Dedifferentiated amniotic fluid mesenchymal stem cell (primary cell): ENCODE results near the gene SMO.
"Not testable (repeated sequence)": the region's sequence is repeated elsewhere in the genome, so short reads cannot be mapped to it uniquely, and the experiment has no call there.

ENCODE experiments used
- DNase-seq: peaks from one replicate; pipeline ENCODE4 v3.0.0-alpha.2; 2016; ENCODE audit errors: extremely low spot score

SMO gene

DNA sequence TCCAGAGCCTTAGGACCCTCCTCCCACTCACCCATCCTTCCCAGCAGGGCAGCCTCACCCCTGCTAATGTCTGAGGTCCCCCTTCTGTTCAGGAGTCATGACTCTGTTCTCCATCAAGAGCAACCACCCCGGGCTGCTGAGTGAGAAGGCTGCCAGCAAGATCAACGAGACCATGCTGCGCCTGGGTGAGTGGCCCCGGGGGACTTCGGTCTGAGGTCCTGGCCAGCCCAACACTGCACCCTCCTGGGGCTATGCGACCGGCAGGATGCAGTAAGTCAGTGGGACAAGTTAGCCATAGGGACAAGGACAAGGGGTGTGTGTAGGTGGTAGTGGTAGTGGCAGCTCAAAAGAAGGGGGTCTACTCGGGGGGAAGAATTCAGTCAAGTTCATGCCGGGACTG, 20.2 kb downstream of the SMO start:
- no peak for DNase-seq

DNA sequence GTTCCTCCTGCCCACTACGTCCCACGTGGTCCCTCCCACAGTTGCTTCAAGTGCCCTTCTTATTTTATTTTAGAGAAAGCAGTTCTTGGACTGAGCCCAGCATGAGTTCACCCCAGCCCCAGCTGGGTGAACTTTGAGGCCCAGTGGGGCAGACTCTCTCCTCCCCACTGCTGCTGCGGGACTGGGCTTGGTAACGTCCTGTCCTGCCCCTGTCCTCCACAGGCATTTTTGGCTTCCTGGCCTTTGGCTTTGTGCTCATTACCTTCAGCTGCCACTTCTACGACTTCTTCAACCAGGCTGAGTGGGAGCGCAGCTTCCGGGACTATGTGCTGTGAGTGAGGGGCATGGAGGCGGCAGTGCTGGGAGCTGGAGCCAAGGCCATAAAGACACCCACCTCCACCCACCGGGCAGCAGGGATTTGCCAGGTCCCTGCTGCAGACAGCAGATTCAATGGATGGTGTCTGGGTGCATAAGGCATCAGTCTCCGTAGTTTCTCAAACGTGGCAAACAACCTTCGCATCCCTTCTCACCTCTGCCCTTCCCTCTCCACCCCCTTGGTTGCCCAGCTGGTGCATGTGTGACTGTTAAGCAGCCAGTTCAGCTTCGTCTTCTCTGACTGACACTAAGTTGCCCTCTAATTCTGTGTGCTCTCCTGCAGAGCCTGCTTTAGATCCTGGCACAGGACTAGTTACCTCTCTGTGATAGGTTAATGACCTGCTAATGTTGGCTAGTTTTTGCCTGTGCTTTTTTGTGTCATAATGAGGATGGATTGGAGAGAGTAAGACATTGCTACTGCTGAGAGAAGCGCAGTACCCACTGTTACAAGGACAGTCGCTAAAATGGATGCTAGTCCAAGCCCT, 20.9 kb downstream of the SMO start:
- no peak for DNase-seq

DNA sequence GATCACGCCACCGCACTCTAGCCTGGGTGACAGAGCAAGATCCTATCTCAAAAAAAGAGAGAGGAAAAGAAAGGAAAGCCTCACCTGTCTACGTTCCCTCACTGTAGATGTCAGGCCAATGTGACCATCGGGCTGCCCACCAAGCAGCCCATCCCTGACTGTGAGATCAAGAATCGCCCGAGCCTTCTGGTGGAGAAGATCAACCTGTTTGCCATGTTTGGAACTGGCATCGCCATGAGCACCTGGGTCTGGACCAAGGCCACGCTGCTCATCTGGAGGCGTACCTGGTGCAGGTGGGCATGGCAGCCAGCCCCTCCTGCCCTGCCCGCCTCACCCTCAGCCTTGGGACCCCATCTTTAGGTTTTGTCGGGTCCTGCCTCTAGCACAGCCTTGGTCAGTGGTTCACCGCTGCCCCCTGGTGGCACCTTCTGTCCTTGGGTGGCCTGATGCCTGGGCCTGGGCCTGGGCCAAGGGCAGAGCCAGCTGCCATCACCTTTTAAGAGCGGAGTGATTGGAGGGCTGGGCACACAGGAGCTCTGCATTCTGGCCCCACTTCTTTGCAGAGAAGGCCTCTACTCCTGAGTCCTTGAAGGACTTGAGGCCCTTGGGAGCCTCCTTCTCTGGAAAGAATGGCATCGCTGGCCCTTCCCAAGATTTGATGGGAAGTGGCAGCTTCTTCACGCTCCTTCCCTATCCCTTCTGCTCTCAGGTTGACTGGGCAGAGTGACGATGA, 22.0 kb downstream of the SMO start:
- DNase-seq, result no peak

DNA sequence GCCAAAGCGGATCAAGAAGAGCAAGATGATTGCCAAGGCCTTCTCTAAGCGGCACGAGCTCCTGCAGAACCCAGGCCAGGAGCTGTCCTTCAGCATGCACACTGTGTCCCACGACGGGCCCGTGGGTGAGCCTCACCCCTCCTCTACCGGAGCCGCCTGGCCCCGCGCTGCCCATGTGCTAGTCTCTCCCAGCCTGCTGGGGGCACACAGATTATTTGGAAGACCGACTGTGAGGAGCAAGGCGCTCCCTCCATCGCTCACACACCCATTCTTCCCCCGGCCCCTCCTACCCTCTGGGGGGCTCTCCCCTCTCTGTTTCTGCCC, 22.5 kb downstream of the SMO start:
- DNase-seq, result no peak

DNA sequence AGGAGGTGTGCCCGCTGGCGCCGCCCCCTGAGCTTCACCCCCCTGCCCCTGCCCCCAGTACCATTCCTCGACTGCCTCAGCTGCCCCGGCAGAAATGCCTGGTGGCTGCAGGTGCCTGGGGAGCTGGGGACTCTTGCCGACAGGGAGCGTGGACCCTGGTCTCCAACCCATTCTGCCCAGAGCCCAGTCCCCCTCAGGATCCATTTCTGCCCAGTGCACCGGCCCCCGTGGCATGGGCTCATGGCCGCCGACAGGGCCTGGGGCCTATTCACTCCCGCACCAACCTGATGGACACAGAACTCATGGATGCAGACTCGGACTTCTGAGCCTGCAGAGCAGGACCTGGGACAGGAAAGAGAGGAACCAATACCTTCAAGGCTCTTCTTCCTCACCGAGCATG, 23.7 kb downstream of the SMO start:
- DNase-seq, result no peak

DNA sequence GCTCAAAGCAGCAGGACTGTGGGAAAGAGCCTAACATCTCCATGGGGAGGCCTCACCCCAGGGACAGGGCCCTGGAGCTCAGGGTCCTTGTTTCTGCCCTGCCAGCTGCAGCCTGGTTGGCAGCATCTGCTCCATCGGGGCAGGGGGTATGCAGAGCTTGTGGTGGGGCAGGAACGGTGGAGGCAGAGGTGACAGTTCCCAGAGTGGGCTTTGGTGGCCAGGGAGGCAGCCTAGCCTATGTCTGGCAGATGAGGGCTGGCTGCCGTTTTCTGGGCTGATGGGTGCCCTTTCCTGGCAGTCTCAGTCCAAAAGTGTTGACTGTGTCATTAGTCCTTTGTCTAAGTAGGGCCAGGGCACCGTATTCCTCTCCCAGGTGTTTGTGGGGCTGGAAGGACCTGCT, 24.2 kb downstream of the SMO start:
- DNase-seq, result no peak

DNA sequence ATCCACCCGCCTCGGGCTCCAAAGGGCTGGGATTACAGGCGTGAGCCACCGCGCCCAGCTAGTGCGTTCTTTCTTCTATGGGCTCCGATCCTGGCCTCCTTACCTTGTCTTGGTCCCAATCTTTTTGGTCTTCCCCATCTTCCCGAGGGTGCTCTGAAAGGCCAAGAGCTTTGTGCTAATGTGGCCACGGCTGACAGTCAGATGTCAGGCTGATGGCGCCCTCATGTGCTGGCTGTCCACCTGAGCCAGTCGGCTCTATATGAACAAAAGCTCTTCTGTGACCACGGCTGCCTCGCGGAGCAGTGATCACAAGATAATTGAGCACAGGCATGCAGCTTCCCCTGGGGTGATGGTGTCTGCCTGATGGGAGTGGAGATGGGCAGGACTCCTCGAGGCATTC, 25.4 kb downstream of the SMO start:
- no peak for DNase-seq

DNA sequence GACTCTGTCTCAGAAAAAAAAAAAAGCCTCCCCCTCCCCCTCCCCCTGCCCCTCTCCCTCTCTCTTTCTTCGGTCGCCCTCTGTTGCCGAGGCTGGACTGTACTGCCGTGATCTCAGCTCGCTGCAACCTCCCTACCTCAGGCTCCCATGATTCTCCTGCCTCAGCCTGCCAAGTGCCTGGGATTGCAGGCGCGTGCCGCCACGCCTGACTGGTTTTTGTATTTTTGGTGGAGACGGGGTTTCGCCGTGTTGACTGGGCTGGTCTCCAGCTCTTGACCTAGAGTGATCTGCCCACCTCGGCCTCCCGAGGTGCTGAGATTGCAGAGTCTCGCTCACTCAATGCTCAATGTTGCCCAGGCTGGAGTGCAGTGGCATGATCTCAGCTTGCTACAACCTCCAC, 27.3 kb downstream of the SMO start:
- DNase-seq, result not testable (repeated sequence)

DNA sequence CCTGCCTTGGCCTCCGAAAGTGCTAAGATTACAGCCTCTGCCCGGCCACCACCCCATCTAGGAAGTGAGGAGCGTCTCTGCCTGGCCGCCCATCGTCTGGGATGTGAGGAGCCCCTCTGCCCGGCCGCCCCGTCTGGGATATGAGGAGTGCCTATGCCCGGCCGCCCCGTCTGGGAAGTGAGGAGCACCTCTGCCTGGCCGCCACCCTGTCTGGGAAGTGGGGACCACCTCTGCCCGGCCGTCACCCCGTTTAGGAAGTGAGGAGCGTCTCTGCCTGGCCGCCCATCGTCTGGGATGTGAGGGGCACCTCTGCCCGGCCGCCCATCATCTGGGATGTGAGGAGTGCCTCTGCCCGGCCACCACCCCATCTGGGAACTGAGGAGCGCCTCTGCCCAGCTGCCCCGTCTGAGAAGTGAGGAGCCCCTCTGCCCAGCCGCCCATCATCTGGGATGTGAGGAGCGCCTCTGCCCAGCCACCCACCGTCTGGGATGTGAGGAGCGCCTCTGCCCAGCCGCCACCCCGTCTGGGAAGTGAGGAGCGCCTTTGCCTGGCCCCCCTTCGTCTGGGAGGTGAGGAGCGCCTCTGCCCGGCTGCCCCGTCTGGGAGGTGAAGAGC, 27.8 kb downstream of the SMO start:
- not testable (repeated sequence) for DNase-seq

DNA sequence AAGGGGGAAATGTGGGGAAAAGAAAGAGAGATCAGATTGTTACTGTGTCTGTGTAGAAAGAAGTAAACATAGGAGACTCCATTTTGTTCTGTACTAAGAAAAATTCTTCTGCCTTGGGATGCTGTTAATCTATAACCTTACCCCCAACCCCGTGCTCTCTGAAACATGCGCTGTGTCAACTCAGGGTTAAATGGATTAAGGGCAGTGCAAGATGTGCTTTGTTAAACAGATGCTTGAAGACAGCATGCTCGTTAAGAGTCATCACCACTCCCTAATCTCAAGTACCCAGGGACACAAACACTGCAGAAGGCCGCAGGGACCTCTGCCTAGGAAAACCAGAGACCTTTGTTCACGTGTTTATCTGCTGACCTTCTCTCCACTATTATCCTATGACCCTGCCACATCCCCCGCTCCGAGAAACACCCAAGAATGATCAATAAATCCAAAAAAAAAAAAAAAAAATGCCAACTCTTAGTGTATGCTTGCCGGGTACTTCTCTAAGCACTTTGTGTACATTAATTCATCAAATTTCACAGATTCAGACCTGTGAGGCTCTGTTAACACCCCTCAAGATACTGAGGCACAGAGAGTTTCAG, 28.5 kb downstream of the SMO start:
- not testable (repeated sequence) for DNase-seq

DNA sequence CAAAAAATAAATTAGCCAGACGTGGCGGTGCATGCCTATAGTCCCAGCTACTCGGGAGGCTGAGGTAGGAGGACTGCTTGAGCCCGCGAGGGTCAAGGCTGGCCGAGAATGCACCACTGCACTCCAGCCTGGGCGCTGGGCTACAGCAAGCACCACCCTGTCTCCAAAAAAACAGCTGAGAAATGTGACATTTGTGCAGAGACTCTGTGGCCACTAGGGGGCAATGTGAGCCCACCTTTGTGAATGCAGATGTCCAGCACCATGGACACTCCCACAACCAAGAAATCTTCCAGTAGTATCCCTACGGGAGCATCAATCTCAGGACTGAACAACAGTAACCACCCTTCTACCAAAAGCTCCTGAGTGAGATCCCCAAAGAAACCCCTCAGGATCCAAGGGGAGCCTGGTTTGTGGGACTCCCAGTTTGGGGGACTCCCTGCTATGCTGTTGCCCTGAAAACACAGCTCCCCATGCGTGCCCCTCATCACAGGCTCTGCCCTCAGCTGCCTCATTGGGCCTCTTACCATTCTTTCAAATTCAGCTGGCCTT, 30.2 kb downstream of the SMO start:
- DNase-seq, result peak; percentile 84

DNA sequence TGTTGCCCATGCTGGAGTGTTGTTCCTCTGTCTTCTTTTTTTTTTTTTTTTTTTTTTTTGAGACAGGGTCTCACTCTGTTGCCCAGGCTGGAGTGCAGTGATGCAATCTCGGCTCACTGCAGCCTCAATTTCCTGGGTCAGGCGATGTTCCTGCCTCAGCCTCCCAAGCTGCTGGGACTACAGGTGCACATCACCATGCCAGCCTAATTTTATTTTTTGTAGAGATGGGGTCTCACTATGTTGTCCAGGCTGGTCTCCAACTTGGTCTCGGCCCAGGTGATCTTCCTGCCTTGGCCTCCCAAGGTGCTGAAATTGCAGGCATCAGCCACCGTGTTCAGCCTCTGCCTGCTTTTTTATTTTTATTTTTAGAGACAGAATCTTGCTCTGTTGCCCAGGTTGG, 30.7 kb downstream of the SMO start:
- DNase-seq, result not testable (repeated sequence)

DNA sequence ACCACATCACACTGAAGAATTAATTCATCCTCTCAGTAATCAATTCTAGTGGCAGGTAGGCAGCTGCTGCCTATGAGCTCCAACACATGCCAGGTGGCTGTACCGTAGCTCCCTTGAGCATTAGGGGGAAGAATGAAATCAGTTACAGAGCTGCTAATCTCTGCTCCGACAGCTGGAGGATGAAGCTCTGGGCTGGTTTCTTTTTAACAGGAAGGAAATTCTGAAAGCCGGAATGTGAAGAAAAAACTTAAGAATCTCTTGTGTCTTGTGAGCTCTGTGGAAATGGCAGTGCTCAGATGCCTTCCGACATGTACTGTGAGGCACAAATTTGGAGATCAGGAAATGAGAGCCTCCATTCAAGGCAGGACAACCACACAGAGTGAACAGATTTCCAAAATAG, 33.6 kb downstream of the SMO start:
- DNase-seq, result no peak

DNA sequence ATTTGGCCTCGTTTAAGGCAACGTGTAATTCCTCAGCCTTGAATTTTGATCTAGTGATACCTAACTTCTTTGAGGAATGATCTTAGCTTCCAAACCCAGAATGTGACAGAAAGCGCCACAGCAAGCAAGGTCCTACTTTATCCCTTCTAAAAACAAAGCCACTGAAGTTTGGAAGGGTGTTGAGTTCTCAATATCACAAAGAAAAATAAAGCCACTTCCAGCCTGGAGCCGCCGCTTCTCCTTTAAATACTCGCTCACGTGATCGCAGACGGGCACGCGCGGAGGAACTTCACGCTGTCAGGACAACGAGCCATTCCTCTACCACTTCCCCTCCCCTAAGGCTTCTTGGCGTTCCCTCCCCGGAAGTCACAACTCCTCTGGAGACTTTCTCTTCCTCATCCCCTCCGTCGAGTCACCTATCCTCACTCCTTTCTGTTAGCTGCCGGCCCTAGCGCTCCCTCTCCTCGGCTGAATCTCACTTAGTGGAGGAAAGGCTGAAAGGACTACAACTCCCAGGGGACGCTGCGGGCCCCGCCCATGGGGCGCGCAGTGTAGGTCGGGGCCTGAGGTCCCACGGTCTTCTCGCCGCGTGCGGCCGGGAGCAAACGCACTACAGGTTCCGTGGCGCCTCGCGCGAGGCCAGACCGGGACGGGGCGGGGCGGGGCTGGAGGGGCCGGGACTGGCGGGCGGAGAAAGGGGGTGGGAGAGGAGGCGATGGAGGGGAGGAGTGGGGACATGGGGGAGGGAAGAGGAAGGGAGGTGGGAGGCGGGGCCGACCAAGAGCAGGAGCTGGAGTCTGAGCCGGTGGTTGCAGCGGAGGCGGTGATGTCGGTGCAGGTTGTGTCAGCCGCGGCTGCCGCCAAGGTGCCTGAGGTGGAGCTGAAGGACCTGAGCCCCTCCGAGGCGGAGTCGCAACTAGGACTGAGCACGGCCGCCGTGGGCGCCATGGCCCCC, 36.1 kb downstream of the SMO start, which contains the start of gene AHCYL2:
TSS of gene AHCYL2 (plus strand) at position 780 of the 955 bp plus-strand sequence.
- peak; percentile 95 for DNase-seq

DNA sequence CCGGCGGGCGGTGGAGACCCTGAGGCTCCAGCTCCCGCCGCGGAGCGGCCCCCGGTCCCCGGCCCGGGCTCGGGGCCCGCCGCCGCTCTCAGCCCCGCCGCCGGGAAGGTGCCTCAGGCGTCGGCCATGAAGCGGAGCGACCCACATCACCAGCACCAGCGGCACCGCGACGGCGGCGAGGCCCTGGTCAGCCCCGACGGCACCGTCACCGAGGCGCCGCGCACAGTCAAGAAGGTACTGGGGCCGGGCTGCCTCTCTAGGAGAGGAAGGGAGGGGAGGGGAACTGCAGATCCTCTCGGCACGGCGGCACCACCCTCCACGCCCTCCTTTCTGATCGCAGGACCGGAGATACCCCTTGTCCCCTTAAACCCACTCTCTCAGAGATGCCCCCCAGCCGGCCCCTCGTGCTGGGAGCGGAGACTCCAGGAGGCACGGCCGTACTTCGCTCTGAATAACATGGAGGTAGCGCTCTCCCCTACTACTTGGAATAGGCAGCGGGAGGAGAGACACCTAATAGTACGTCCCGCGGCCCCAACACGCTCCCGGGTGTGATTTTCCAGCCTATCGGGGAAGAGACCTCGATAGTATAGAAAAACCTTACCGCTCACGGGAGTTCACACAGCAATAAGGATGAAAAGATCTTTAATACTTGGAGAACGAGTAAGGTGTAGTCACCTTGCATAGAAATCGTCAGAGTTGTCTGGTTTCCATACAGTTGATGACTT, 36.9 kb downstream of the SMO start:
- peak; percentile 20 for DNase-seq

DNA sequence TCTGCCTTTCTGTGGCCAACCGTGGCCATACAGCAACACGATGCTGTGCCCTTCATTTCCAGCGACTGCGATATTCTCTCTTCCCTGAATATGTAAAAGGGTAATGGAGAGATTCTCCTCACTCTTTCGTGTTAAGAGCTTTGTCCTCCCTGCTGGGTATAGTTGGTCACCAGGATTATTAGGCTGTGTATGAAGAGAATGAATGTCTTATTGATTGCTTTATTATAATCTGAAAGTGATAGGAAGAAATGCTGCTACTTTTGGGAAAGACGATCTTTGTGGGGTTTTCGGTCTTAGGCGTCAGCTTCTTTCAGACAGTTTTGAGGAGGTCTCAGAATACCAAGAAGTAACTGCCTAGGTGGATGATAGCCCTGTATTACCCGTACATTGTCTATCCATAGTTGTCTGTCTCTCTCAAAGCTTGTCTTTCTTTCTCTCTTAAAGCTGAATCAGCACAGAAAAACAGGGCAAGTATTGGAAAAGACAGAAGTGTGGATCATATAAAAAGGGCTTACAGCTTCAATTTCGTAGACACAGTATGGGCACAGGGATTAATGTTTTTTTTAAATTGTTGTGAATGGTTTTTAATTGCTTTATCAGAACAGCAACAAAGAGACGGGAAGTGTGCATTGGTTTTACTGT, 37.6 kb downstream of the SMO start:
- DNase-seq, result no peak

DNA sequence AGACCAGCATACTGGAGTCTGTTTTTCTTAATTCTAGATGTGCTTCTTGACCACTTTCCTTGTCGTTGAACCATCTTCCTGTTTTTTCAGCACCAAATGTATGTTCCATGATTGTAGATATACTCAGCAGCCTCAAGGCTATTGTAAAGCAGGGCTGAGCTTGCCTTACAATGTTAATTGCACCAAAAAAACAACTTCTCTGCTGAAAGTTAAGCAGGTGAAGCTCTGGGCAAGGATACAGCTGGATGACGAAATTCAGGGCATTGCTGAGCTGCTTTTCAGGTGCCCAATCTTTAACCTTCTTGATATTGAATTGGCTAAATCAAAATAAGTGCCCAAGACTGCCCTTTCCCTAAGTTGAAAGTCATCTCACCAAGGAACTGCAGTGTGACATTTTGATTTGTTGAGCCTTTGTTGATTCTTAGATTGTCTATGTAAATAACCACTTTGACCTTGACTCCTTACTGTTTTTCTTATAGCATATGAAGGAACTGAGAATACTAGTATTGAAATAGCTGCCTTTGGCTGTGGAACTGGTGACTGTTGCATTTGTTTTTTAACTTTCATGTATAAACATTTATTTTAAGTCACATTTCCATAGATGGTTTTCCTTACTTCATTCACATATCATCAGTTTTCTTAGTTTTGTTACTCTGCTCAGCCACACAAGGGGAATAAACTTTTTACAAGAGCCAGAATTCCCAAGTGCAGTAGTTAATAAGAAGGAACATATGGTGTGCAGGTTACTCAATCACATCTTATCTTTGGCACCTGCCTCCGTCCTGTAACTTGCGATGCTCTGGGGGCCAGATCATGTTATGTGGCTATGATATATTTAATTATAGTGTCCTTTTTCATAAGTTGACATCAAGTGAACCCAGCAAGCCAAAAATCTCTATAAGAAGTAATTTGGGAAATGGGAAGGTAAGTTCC, 39.5 kb downstream of the SMO start:
- DNase-seq, result no peak

DNA sequence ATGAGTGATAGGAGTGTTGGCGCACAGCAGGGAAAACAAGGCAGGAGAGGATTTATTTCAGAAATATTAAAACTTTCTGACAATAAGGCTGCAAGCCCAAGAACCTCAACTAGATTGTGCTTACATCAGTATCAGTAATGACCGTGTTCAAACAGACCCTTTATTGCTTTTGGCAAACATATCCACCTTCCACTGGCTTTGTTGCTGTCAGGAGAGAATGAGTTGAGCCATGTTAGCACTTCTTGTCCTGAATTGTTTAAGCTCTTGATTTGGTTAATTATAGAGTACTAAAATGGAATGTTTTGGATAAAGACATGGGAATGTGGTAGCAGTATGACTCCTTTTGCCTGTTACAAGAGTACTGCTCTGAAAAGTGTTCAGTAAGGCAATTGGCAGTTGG, 40.2 kb downstream of the SMO start:
- DNase-seq, result no peak

DNA sequence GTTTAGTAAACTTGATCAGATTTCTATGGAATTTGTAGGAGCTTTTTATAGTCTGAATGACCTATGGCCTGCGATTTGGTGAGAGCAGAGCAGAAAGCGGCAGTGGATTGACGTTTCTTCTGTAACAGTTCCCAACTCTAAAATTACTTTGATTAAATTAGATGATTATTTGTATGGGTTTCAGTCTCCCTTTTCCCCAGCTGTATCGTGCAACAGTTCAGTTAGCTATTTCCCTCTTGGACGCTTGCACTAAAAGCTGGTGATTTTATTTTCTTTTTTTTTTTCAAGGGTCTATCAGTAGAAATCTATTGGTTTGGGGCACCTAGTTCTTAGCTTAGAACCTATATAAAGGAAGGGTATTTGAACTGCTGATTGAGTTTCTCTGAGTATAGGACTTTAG, 43.2 kb downstream of the SMO start:
- DNase-seq, result no peak
